B cell (primary cell): ENCODE results near the gene REN. TPM values are rescaled to one million over a fixed set of nuclear protein-coding genes. Genes with fewer than 3 reads are reported as not detected.

Experiments used
- ATAC-seq: fragments of 200-7000 bp; cut with Tn5 transposase; one replicate; pipeline ENCODE4 v1.10.0; 2021; ENCODE audit warnings: low read depth, mild to moderate bottlenecking, moderate number of reproducible peaks, moderate library complexity
- CTCF ChIA-PET: fragments of 350-600 bp; sonication (Branson Sonifier 250); formaldehyde crosslinking; loops from one replicate; lab custom pipeline; 2021; ENCODE audit warnings: antibody characterized with exemption, inconsistent platforms; lab: Charles Lee
- POLR2A ChIA-PET: fragments of 350-600 bp; sonication (Branson Sonifier 250); formaldehyde crosslinking; loops from one replicate; lab custom pipeline; 2021; ENCODE audit warnings: antibody characterized with exemption; lab: Charles Lee
- DNase-seq: peaks from one replicate; pipeline ENCODE4 v3.0.0; 2013
- H2AFZ ChIP-seq: 2 replicates; pipeline ENCODE4 v1.6.1; 2012; ENCODE audit warnings: mild to moderate bottlenecking, low read depth, low read length; ENCODE audit not compliant: insufficient read depth, poor library complexity, severe bottlenecking
- H3K27ac ChIP-seq, 2 donors: 1 replicate in 1 of 2; 2 replicates in 1 of 2; pipeline ENCODE4 v1.5.1; 2012 to 2013; ENCODE audit warnings: low read length in 2 of 2, mild to moderate bottlenecking in 2 of 2, moderate library complexity in 1 of 2
- H3K27me3 ChIP-seq, 4 experiments: fragments of 200-600 bp in 1 of 4; sonication (generic) in 1 of 4; replicated peaks in 1 of 4; 1 replicate in 2 of 4; 2 replicates in 2 of 4; pipeline versions ENCODE4 v1.6.1 to v1.7.0; 2013 to 2016; ENCODE audit warnings: low read length in 3 of 4, mild to moderate bottlenecking in 2 of 4, mixed read lengths in 1 of 4, moderate library complexity in 1 of 4; ENCODE audit not compliant: insufficient read depth in 4 of 4, control insufficient read depth in 3 of 4; ENCODE audit errors: control extremely low read depth in 1 of 4
- H3K36me3 ChIP-seq, 2 experiments: replicated peaks in 1 of 2; 1 replicate in 1 of 2; 2 replicates in 1 of 2; pipeline versions ENCODE4 v1.6.1 to v1.7.1; 2013; ENCODE audit warnings: low read length in 1 of 2; ENCODE audit not compliant: insufficient read depth in 2 of 2, control insufficient read depth in 1 of 2; ENCODE audit errors: control extremely low read depth in 1 of 2, extremely low read depth in 1 of 2
- H3K4me1 ChIP-seq, 2 donors: fragments of 200-600 bp in 1 of 2; sonication (generic) in 1 of 2; 1 replicate in 1 of 2; 2 replicates in 1 of 2; pipeline versions ENCODE4 v1.5.1 to v1.6.1; 2013 to 2017; ENCODE audit warnings: low read length in 2 of 2; ENCODE audit not compliant: control insufficient read depth in 2 of 2, insufficient read depth in 2 of 2
- H3K4me2 ChIP-seq: replicated peaks from 2 replicates; pipeline ENCODE3; 2012; ENCODE audit warnings: mild to moderate bottlenecking, low read depth, low read length; ENCODE audit not compliant: poor library complexity, severe bottlenecking
- H3K4me3 ChIP-seq, 5 experiments: fragments of 200-600 bp in 1 of 5; sonication (generic) in 1 of 5; 1 replicate in 3 of 5; 2 replicates in 2 of 5; pipeline versions ENCODE4 v1.5.1 to v1.7.0; 2011 to 2016; ENCODE audit warnings: low read length in 4 of 5, mild to moderate bottlenecking in 4 of 5, low read depth in 2 of 5, control low read depth in 1 of 5, moderate library complexity in 1 of 5; ENCODE audit not compliant: insufficient read depth in 1 of 5; ENCODE audit errors: control extremely low read depth in 1 of 5, extremely low read depth in 1 of 5
- H3K79me2 ChIP-seq: fragments of 200-600 bp; sonication (generic); one replicate; pipeline ENCODE4 v1.6.0; 2016; ENCODE audit warnings: low read length; ENCODE audit not compliant: control insufficient read depth, insufficient read depth
- H3K9ac ChIP-seq: fragments of 200-600 bp; sonication (generic); 2 replicates; pipeline ENCODE4 v1.6.1; 2017; ENCODE audit warnings: mild to moderate bottlenecking, low read length, moderate library complexity
- H3K9me3 ChIP-seq, 3 donors: one replicate each; pipeline versions ENCODE4 v1.6.1 to v1.7.1; 2013; ENCODE audit warnings: low read length in 2 of 3; ENCODE audit not compliant: control insufficient read depth in 2 of 3, insufficient read depth in 1 of 3; ENCODE audit errors: control extremely low read depth in 1 of 3
- H4K20me1 ChIP-seq: 2 replicates; pipeline ENCODE4 v1.6.0; 2012; ENCODE audit warnings: mild to moderate bottlenecking, low read length; ENCODE audit not compliant: insufficient read depth, control insufficient read depth, poor library complexity, severe bottlenecking
- H3K27ac Mint-ChIP-seq: one replicate; pipeline ENCODE4 v1.8.0; 2021; ENCODE audit warnings: mixed read lengths
- H3K27me3 Mint-ChIP-seq: one replicate; pipeline ENCODE4 v1.8.0; 2021; ENCODE audit warnings: mixed read lengths
- H3K4me1 Mint-ChIP-seq: one replicate; pipeline ENCODE4 v1.8.0; 2021; ENCODE audit warnings: mixed read lengths
- H3K4me3 Mint-ChIP-seq: one replicate; pipeline ENCODE4 v1.8.0; 2021; ENCODE audit warnings: mixed read lengths
- H3K9me3 Mint-ChIP-seq: one replicate; pipeline ENCODE4 v1.8.0; 2022; ENCODE audit warnings: mixed read lengths; ENCODE audit not compliant: insufficient read depth
- CTCF ChIP-seq: fragments of 200-600 bp; IDR thresholded peaks from one replicate; pipeline ENCODE4 v1.8.0; 2022; ENCODE audit warnings: antibody characterized with exemption, mild to moderate bottlenecking
- EZH2 ChIP-seq: IDR thresholded peaks from 2 replicates; pipeline ENCODE4 v1.6.1; 2012; ENCODE audit warnings: borderline replicate concordance, low read depth, mild to moderate bottlenecking, moderate library complexity, low read length; ENCODE audit not compliant: insufficient read depth, poor library complexity, severe bottlenecking
- WGBS: methylation state at CpG from one replicate; pipeline ENCODE4 v1.1.5; 2013; ENCODE audit warnings: missing lambda C conversion rate; ENCODE audit not compliant: insufficient coverage; 5-methylcytosine and 5-hydroxymethylcytosine counted together
- intact Hi-C: fragments of 100-400 bp; cut with micrococcal nuclease; formaldehyde crosslinking; loops from one replicate; pipeline ENCODE4 v1.10.0; 2022
- polyA plus RNA-seq: library from polyadenylated mRNA; depleted of rRNA; stranded (reverse); fragments of >200 nt; gene quantifications from 2 replicates; pipeline ENCODE4 v1.2.3, GENCODE V29; 2012
- total RNA-seq, 2 donors: library from RNA; stranded (reverse); fragments of 120-200 nt in 1 of 2; gene quantifications; 1 replicate in 1 of 2; 2 replicates in 1 of 2; pipeline versions ENCODE4 v1.2.3 to v1.2.4, GENCODE V29; 2013 to 2022

The REN gene
- total and polyA plus RNA-seq, 2 donors (not counting 1 experiment from before 2014, with no cell fraction given): not detected

GRCh38 chr1:204131978-204132377 lies 34.2 kb downstream of the REN start:
- H3K27ac Mint-ChIP-seq: no peak overlapping the region
- CTCF ChIA-PET: no interaction called here
- H3K9me3 ChIP-seq: no peaks in the 10 kb centered on the region

More at GRCh38 chr1:204131978-204132377, 34.2 kb downstream of the REN start:
- Mint-ChIP-seq H3K4me1 (peaks cover 5% of the 10 kb centered on the region), H3K27me3 (peaks cover 13% of the 10 kb centered on the region), H3K4me3 (no peak overlapping the region), H3K9me3 (no peaks in the 10 kb centered on the region)
- 100% methylated on average over 2 of the region's 4 CpGs for WGBS
- Histone ChIP-seq H3K4me3 (no peak overlapping the region), H4K20me1 (no peaks in the 10 kb centered on the region), H3K36me3 (no peaks in the 10 kb centered on the region), H3K27ac (no peak overlapping the region), H3K4me2 (no peak overlapping the region), H3K79me2 (no peaks in the 10 kb centered on the region), H3K27me3 (peaks cover 0 to 14% (median 2%) of the 10 kb centered on the region in 4 experiments), H3K4me1 (peaks cover 7 to 8% of the 10 kb centered on the region in 2 donors), H3K9ac (no peak overlapping the region), H2AFZ (no peak overlapping the region)
- DNase-seq (no peak), ATAC-seq (no peak)
- POLR2A ChIA-PET: no interaction called here
- TF ChIP-seq EZH2: no peak
- no peak for TF ChIP-seq CTCF
- intact Hi-C loops: no loop called here
